ENCODE measurements around the gene CHST1.
A peak's percentile ranks its signal among the peaks of the same experiment; 100 is the strongest.

CHST1 gene

GRCh38 chr11:45659818-45660160 is 5.6 kb downstream of the CHST1 start:
- no peak for DNase-seq (ENCODE audit: low read depth)

GRCh38 chr11:45659031-45659817 is 6.2 kb downstream of the CHST1 start:
- no peak for DNase-seq (ENCODE audit: low read depth)

DNA sequence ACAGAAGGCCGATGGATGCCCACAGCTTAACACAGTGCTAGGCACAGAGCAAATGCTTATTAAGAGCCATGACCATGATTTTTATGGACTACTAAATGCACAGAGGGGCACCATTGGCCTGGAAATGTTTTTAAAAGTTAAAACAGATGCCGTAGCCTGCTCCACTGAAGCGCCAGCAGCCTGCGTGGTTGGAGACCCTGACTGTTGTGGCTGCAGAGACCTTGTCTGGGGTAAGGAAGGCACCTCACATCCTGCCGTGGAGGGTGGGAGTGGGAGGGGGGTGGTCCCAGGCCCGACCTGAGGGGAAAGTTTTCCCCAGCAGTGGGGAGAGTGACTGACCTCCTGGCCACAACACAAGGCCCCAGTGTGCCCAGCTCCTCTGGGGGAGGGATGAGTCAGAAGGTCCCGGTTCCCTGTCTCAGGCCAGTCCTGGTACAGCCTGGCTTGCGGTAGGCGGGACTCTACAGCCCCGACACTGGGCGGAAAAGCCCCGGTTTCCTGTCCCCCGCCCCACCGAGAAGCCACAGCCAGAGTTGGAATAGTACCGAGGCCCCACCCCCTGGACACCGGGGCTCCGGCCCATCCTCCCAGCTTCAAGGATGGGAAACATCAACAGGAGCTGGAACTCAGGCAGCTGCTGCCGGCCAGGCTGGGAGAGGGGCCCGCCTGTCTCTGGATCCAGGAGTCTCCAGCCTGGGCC is 7.0 kb downstream of the CHST1 start:
- DNase-seq (ENCODE audit: low read depth): no peak

GRCh38 chr11:45657496-45658260 is 7.7 kb downstream of the CHST1 start:
- DNase-seq (ENCODE audit: low read depth): no peak

GRCh38 chr11:45655831-45656230 is 9.6 kb downstream of the CHST1 start:
- no peak for DNase-seq (ENCODE audit: low read depth)

DNA sequence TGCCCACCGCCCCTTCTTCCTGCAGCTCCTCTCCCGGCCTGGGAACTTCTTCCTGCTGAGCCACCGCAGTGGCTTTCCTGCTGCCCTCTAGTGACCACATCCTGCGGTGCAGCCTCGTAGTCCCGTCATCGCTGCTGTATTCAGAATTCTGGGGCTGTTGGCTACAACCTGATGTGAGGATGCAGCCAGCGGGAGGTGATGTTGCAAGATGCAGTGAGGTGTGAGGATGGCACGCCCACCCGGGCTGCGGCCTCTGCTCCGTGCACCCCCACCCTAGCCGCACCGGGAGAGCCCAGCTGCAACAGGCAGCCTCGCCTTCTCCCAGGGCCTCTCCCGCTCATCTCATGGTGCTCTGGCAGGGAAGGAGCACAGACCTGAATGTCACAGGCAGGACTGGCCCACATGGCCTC is 10.1 kb downstream of the CHST1 start:
- DNase-seq (ENCODE audit: low read depth): no peak

DNA sequence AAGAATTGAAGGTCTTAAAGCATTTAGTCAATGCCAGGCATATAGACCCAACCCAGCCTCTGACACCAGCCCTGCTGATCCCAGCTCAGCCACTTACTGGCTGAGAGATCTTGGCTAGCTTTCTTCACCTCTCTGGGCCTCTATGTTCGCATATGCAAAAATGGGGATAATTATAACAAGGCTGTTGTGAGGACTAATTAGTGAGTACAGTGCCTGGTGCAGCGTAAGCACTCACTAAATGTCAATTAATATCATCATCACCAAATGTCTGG is 10.5 kb downstream of the CHST1 start:
- no peak for DNase-seq (ENCODE audit: low read depth)

- no peak for DNase-seq (ENCODE audit: low read depth)
Observed at GRCh38 chr11:45654231-45655011, 11.0 kb downstream of the CHST1 start.

DNA sequence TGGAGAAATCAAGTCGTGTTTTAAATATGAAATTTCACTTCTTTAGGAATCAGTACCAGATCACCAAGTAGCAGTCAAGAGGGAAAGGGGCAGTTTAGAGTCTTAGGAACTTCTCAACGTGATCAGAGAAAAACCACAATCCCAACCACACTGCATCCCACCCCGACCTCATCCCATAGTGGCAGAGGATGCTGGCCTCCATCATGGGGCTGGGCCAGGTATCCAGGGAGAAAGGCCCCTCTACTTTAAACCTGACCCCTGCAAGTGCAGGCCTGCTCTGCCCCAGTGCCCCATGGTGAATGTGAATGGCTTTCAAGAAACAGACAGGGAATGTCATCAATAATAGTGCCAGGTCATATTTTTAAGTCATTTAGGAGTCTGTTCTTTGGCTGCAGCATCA is 12.1 kb downstream of the CHST1 start:
- DNase-seq (ENCODE audit: low read depth): no peak

DNA sequence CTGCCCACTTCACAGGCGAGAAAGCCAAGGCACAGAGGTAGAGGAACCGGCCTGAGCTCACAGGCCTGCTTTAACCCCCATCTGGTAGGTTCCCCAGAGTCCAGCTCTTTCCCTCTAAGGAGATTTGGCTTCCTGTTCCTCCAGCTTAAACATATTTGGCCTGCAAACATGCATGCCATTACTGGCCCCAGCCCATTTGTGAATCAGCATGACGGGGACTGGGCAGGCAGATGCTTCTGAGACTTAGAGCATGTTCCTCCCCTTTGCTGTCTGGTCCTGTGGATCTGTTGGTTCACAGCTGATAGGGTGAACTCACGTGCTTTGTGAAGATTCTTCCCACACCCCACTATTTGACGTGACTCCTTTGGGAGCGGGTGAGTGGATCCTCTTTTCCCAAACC is 12.6 kb downstream of the CHST1 start:
- DNase-seq (ENCODE audit: low read depth): peak; percentile 59

GRCh38 chr11:45651841-45652749 is 13.3 kb downstream of the CHST1 start:
- no peak for DNase-seq (ENCODE audit: low read depth)

- no peak for DNase-seq (ENCODE audit: low read depth)
Observed at GRCh38 chr11:45651156-45651555, 14.3 kb downstream of the CHST1 start.

- DNase-seq (ENCODE audit: low read depth): no peak
Observed at GRCh38 chr11:45650166-45651095, 15.0 kb downstream of the CHST1 start.

GRCh38 chr11:45649544-45650165 is 15.8 kb downstream of the CHST1 start:
- no peak for DNase-seq (ENCODE audit: low read depth)

DNA sequence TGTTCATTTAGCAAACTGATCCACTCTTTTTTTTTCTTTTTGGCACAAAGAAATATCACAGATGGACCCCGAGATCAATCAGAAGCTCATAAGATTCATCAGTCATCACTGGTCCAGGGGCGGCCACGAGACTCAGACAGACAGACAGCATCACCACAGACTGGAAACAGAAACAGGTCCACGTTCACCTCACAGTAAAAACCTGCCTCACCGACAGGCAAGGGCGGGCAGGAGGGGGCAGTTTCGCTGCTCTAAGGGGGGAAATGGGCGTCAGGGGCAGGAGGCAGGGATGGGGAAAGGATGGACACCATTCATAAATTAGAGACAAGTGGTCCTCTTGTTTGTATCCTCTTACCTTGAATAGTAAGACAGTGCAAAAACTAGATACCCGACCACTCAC is 16.5 kb downstream of the CHST1 start:
- no peak for DNase-seq (ENCODE audit: low read depth)

DNA sequence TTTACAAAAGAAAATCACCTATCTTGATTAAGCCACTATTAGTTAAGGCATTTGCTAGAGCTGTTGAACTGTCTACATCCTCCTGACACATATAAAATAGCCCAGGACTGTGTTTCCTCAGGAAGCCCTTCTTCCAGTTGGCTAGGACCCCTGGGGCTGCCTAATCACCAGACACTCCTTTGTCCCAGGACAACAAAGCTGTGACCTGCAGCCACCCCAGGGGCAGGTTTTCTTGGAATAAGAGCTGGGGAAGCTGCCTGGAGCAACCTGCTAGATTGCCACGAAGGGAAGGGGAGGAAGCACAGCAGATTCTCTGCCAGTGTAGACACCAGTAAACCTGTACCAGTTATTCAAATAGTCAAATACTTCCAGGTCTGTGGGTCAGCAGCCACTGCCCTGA is 17.6 kb downstream of the CHST1 start:
- no peak for DNase-seq (ENCODE audit: low read depth)

DNA sequence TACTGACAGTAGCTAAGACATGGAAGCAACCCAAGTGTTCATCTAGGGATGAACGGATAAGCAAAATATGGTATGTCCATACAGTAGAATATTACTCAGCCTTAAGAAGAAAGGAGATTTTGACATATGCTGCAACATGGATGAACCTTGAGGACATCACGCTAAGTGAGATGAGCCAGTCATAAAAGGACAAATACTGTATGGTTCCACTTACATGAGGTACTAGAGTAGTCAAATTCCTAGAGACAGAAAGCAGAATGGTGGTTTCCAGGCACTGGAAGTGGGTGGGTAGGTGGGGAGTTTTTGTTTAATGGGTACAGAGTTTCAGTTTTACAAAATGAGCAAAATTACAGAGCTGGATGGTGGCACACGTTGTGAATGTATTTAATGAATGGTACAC is 18.1 kb downstream of the CHST1 start:
- DNase-seq (ENCODE audit: low read depth): no peak

DNA sequence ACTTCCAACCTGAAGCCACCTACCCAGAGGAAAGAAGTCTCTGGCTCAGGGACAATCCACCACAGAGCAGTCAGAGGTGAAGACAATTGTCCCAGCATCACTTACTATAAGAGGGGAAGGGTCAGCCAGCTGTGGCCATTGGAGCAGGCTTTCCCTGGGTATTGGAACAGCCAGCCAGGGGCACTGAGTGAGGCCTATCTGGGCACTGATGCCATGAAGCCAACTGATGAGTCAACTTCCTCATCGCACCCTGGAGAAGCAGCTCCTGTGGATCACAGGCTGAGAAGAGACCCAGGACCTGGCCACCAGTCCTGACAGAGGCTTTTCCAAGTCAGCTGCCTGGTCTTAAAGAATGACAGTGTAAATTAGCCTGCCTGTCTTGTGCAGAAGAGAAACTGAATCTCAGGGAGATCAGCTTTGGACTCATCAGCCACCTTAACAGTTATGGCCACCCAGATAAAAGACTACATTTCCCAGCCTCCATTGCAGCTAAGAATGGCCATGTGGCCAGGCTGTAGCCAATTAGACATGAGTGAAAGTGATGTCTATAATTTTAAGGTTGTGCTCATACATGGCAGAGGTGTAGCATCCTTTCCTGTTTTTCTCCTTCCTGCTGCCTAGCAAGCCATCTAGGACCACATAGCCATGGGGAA is 19.0 kb downstream of the CHST1 start:
- no peak for DNase-seq (ENCODE audit: low read depth)

All from GM04503 (cell line).